ENCODE measurements around the gene TK1. TPM values are rescaled to one million over a fixed set of nuclear protein-coding genes. Genes with fewer than 3 reads are reported as not detected.

The TK1 gene
- total and polyA plus RNA-seq, 4 donors = 1.1 to 3.8 (median 2.5) TPM

DNA sequence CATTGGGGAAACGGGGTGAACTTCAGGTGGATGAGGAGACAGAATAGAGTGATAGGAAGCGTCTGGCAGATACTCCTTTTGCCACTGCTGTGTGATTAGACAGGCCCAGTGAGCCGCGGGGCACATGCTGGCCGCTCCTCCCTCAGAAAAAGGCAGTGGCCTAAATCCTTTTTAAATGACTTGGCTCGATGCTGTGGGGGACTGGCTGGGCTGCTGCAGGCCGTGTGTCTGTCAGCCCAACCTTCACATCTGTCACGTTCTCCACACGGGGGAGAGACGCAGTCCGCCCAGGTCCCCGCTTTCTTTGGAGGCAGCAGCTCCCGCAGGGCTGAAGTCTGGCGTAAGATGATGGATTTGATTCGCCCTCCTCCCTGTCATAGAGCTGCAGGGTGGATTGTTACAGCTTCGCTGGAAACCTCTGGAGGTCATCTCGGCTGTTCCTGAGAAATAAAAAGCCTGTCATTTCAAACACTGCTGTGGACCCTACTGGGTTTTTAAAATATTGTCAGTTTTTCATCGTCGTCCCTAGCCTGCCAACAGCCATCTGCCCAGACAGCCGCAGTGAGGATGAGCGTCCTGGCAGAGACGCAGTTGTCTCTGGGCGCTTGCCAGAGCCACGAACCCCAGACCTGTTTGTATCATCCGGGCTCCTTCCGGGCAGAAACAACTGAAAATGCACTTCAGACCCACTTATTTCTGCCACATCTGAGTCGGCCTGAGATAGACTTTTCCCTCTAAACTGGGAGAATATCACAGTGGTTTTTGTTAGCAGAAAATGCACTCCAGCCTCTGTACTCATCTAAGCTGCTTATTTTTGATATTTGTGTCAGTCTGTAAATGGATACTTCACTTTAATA lies 37.6 kb upstream of the TK1 start:
- WGBS, 2 donors = 87 to 88% methylated on average over 27 of the region's 27 CpGs
- ATAC-seq (ENCODE audit: low FRiP score) = no peak

DNA sequence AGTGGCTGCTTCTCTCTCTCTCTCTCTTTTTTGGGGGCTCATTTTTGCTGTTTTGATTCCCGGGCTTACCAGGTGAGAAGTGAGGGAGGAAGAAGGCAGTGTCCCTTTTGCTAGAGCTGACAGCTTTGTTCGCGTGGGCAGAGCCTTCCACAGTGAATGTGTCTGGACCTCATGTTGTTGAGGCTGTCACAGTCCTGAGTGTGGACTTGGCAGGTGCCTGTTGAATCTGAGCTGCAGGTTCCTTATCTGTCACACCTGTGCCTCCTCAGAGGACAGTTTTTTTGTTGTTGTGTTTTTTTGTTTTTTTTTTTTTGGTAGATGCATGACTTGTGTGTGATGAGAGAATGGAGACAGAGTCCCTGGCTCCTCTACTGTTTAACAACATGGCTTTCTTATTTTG lies 36.9 kb upstream of the TK1 start:
- H3K27me3 ChIP-seq (ENCODE audit: control insufficient read depth in 1 of 2, insufficient read depth in 2 of 2, low read length in 1 of 2) = no peaks in the 10 kb centered on the region
- no peaks in the 10 kb centered on the region for H3K9me3 ChIP-seq (ENCODE audit: control insufficient read depth, low read length)
- H3K4me3 ChIP-seq (ENCODE audit: low read length in 2 of 2) = no peak overlapping the region
- intact Hi-C loops (cut with DNase I) = no loop called here
- H3K4me1 ChIP-seq (ENCODE audit: control insufficient read depth in 1 of 2, insufficient read depth in 2 of 2, low read length in 2 of 2) = no peaks in the 10 kb centered on the region
- DNase-seq (no peak), ATAC-seq (ENCODE audit: low FRiP score) (no peak)
- 90 to 93% methylated on average over 3 of the region's 3 CpGs for WGBS, 2 donors
- H3K36me3 ChIP-seq (ENCODE audit: control insufficient read depth in 1 of 2, insufficient read depth in 2 of 2, low read length in 1 of 2) = no peaks in the 10 kb centered on the region
- no peak overlapping the region for H3K27ac ChIP-seq (ENCODE audit: low read depth in 1 of 2, low read length in 2 of 2)

More for the DNA sequence above, 37.6 kb upstream of the TK1 start:
- Histone ChIP-seq H3K27ac (ENCODE audit: low read depth in 1 of 2, low read length in 2 of 2) (no peak overlapping the region), H3K27me3 (ENCODE audit: control insufficient read depth in 1 of 2, insufficient read depth in 2 of 2, low read length in 1 of 2) (no peaks in the 10 kb centered on the region), H3K4me1 (ENCODE audit: control insufficient read depth in 1 of 2, insufficient read depth in 2 of 2, low read length in 2 of 2) (no peaks in the 10 kb centered on the region), H3K4me3 (ENCODE audit: low read length in 2 of 2) (no peak overlapping the region), H3K9me3 (ENCODE audit: control insufficient read depth, low read length) (no peaks in the 10 kb centered on the region), H3K36me3 (ENCODE audit: control insufficient read depth in 1 of 2, insufficient read depth in 2 of 2, low read length in 1 of 2) (no peaks in the 10 kb centered on the region)
- intact Hi-C loops (cut with DNase I) = no loop called here
- no peak for DNase-seq

DNA sequence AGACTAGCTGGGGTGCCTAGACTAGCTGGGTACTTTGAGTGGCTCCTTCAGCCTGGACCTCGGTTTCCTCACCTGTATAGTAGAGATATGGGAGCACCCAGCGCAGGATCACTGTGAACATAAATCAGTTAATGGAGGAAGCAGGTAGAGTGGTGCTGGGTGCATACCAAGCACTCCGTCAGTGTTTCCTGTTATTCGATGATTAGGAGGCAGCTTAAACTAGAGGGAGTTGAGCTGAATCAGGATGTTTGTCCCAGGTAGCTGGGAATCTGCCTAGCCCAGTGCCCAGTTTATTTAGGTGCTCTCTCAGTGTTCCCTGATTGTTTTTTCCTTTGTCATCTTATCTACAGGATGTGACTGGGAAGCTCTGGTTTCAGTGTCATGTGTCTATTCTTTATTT lies 36.2 kb upstream of the TK1 start:
- intact Hi-C loops (cut with DNase I) = no loop called here

DNA sequence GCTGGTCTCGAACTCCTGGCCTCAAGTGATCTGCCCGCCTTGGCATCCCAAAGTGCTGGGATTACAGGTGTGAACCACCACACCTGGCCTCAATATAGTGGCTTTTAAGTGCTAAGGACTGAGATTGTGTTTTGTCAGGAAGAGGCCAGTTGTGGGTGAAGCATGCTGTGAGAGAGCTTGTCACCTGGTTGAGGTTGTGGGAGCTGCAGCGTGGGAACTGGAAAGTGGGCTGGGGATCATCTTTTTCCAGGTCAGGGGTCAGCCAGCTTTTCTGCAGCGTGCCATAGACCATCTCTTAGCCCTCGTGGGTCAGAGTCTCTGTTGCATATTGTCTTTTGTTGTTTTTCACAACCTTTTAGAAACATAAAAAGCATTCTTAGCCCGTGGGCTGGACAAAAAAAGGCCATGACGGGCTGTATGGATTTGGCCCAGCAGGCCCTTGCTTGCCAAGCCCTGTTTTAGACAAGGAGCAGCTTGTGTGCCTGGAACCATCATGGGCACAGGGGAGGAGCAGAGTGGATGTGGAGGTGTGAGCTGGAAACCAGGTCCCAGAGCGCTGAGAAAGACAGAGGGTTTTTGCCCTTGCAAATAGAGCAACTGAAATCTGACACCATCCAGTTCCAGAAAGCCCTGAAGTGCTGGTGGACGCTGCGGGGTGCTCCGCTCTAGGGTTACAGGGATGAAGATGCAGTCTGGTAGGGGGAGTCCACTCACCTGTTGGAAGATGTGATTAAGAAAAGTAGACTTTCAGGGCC lies 32.7 kb upstream of the TK1 start:
- H3K4me1 ChIP-seq (ENCODE audit: control insufficient read depth in 1 of 2, insufficient read depth in 2 of 2, low read length in 2 of 2) = no peaks in the 10 kb centered on the region
- no peaks in the 10 kb centered on the region for H3K27me3 ChIP-seq (ENCODE audit: control insufficient read depth in 1 of 2, insufficient read depth in 2 of 2, low read length in 1 of 2)
- DNase-seq (no peak), ATAC-seq (ENCODE audit: low FRiP score) (no peak)
- no peak overlapping the region for H3K27ac ChIP-seq (ENCODE audit: low read depth in 1 of 2, low read length in 2 of 2)
- no peaks in the 10 kb centered on the region for H3K36me3 ChIP-seq (ENCODE audit: control insufficient read depth in 1 of 2, insufficient read depth in 2 of 2, low read length in 1 of 2)
- H3K9me3 ChIP-seq (ENCODE audit: control insufficient read depth, low read length) = no peaks in the 10 kb centered on the region
- no peak overlapping the region for H3K4me3 ChIP-seq (ENCODE audit: low read length in 2 of 2)
- WGBS, 2 donors = 82% methylated on average over 11 of the region's 11 CpGs
- intact Hi-C loops (cut with DNase I) = no loop called here

More for the DNA sequence above, 36.2 kb upstream of the TK1 start:
- no peak overlapping the region for H3K4me3 ChIP-seq (ENCODE audit: low read length in 2 of 2)
- H3K27ac ChIP-seq (ENCODE audit: low read depth in 1 of 2, low read length in 2 of 2) = no peak overlapping the region
- WGBS, 2 donors = 93% methylated on average over 4 of the region's 4 CpGs
- no peaks in the 10 kb centered on the region for H3K9me3 ChIP-seq (ENCODE audit: control insufficient read depth, low read length)
- no peaks in the 10 kb centered on the region for H3K4me1 ChIP-seq (ENCODE audit: control insufficient read depth in 1 of 2, insufficient read depth in 2 of 2, low read length in 2 of 2)
- DNase-seq = no peak
- ATAC-seq (ENCODE audit: low FRiP score) = no peak
- no peaks in the 10 kb centered on the region for H3K27me3 ChIP-seq (ENCODE audit: control insufficient read depth in 1 of 2, insufficient read depth in 2 of 2, low read length in 1 of 2)
- H3K36me3 ChIP-seq (ENCODE audit: control insufficient read depth in 1 of 2, insufficient read depth in 2 of 2, low read length in 1 of 2) = no peaks in the 10 kb centered on the region

DNA sequence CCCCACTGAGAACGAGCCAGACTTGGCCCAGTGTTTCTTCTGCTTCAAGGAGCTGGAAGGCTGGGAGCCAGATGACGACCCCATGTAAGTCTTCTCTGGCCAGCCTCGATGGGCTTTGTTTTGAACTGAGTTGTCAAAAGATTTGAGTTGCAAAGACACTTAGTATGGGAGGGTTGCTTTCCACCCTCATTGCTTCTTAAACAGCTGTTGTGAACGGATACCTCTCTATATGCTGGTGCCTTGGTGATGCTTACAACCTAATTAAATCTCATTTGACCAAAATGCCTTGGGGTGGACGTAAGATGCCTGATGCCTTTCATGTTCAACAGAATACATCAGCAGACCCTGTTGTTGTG lies 27.8 kb upstream of the TK1 start:
- no peak overlapping the region for H3K27ac ChIP-seq (ENCODE audit: low read depth in 1 of 2, low read length in 2 of 2)
- no peaks in the 10 kb centered on the region for H3K36me3 ChIP-seq (ENCODE audit: control insufficient read depth in 1 of 2, insufficient read depth in 2 of 2, low read length in 1 of 2)
- intact Hi-C loops (cut with DNase I) = no loop called here
- ATAC-seq (ENCODE audit: low FRiP score) (no peak), DNase-seq (no peak)
- no peaks in the 10 kb centered on the region for H3K4me1 ChIP-seq (ENCODE audit: control insufficient read depth in 1 of 2, insufficient read depth in 2 of 2, low read length in 2 of 2)
- no peak overlapping the region for H3K4me3 ChIP-seq (ENCODE audit: low read length in 2 of 2)
- WGBS, 2 donors = 9 to 13% methylated on average over 5 of the region's 5 CpGs
- H3K27me3 ChIP-seq (ENCODE audit: control insufficient read depth in 1 of 2, insufficient read depth in 2 of 2, low read length in 1 of 2) = no peaks in the 10 kb centered on the region
- H3K9me3 ChIP-seq (ENCODE audit: control insufficient read depth, low read length) = no peaks in the 10 kb centered on the region

DNA sequence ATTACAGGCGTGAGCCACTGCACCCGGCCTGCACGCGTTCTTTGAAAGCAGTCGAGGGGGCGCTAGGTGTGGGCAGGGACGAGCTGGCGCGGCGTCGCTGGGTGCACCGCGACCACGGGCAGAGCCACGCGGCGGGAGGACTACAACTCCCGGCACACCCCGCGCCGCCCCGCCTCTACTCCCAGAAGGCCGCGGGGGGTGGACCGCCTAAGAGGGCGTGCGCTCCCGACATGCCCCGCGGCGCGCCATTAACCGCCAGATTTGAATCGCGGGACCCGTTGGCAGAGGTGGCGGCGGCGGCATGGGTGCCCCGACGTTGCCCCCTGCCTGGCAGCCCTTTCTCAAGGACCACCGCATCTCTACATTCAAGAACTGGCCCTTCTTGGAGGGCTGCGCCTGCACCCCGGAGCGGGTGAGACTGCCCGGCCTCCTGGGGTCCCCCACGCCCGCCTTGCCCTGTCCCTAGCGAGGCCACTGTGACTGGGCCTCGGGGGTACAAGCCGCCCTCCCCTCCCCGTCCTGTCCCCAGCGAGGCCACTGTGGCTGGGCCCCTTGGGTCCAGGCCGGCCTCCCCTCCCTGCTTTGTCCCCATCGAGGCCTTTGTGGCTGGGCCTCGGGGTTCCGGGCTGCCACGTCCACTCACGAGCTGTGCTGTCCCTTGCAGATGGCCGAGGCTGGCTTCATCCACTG lies 27.3 kb upstream of the TK1 start, which contains the start of gene BIRC5:
Gene BIRC5 (plus strand): TSS at position 238 of the 690 bp plus-strand sequence. CDS start 64 bp downstream, at position 302.
- Histone ChIP-seq H3K4me3 (ENCODE audit: low read length in 2 of 2) (no peak within 1 kb of the TSS), H3K9me3 (ENCODE audit: control insufficient read depth, low read length) (no peaks in the 10 kb centered on the region), H3K27ac (ENCODE audit: low read depth in 1 of 2, low read length in 2 of 2) (no peak within 1 kb of the TSS), H3K27me3 (ENCODE audit: control insufficient read depth in 1 of 2, insufficient read depth in 2 of 2, low read length in 1 of 2) (no peaks in the 10 kb centered on the region), H3K36me3 (ENCODE audit: control insufficient read depth in 1 of 2, insufficient read depth in 2 of 2, low read length in 1 of 2) (no peaks in the 10 kb centered on the region), H3K4me1 (ENCODE audit: control insufficient read depth in 1 of 2, insufficient read depth in 2 of 2, low read length in 2 of 2) (no peaks in the 10 kb centered on the region)
- intact Hi-C loops (cut with DNase I) = no loop called here
- ATAC-seq (ENCODE audit: low FRiP score) (peak; percentile 98), DNase-seq (peak; percentile 92 to 96)
- 0 to 1% methylated on average over 49 to 60 of the region's 60 CpGs for WGBS, 2 donors

DNA sequence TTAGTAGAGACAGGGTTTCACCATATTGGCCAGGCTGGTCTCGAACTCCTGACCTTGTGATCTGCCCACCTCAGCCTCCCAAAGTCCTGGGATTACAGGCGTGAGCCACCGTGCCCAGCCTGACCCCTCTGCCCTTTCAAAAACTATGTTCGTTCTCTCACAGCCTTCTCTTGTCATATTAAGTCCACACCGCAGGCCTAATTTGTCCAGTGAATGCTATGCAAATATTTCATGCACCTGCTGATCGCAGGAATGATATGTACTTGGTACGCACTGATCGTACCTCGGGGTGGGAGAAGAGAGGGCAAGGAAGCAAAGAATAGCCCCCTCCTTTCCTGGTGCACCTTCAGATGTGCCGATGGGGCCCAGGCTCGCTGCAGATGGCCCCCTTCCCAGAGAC lies 24.2 kb upstream of the TK1 start:
- Histone ChIP-seq H3K4me1 (ENCODE audit: control insufficient read depth in 1 of 2, insufficient read depth in 2 of 2, low read length in 2 of 2) (no peaks in the 10 kb centered on the region), H3K36me3 (ENCODE audit: control insufficient read depth in 1 of 2, insufficient read depth in 2 of 2, low read length in 1 of 2) (no peaks in the 10 kb centered on the region), H3K27me3 (ENCODE audit: control insufficient read depth in 1 of 2, insufficient read depth in 2 of 2, low read length in 1 of 2) (no peaks in the 10 kb centered on the region), H3K4me3 (ENCODE audit: low read length in 2 of 2) (no peak overlapping the region), H3K27ac (ENCODE audit: low read depth in 1 of 2, low read length in 2 of 2) (no peak overlapping the region), H3K9me3 (ENCODE audit: control insufficient read depth, low read length) (no peaks in the 10 kb centered on the region)
- intact Hi-C loops (cut with DNase I) = no loop called here
- WGBS, 2 donors = 86 to 91% methylated on average over 11 of the region's 11 CpGs
- DNase-seq = no peak
- ATAC-seq (ENCODE audit: low FRiP score) = no peak

DNA sequence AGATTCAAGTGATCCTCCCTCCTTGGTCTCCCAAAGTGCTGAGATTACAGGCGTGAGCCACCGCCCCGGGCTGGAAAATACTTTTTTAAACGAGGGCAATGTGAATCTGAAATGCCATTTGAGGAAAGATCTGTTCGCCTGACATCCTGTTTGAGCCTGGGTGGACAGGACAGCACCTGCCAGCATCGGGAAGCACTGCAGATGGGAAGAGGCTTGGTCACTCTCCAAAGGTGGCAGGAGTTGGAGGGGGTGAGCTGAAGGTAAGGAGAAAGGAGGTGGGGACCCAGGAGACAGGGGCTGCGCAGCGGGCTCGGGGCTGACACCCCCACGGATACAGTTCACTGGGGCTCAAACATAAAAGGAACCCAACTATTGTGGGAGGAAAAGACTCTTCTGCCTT lies 23.3 kb upstream of the TK1 start:
- H3K4me1 ChIP-seq (ENCODE audit: control insufficient read depth in 1 of 2, insufficient read depth in 2 of 2, low read length in 2 of 2) = no peaks in the 10 kb centered on the region
- no peaks in the 10 kb centered on the region for H3K27me3 ChIP-seq (ENCODE audit: control insufficient read depth in 1 of 2, insufficient read depth in 2 of 2, low read length in 1 of 2)
- H3K4me3 ChIP-seq (ENCODE audit: low read length in 2 of 2) = no peak overlapping the region
- DNase-seq = no peak
- H3K27ac ChIP-seq (ENCODE audit: low read depth in 1 of 2, low read length in 2 of 2) = no peak overlapping the region
- WGBS, 2 donors = 85 to 88% methylated on average over 10 of the region's 10 CpGs
- intact Hi-C loops (cut with DNase I) = no loop called here
- H3K36me3 ChIP-seq (ENCODE audit: control insufficient read depth in 1 of 2, insufficient read depth in 2 of 2, low read length in 1 of 2) = no peaks in the 10 kb centered on the region
- H3K9me3 ChIP-seq (ENCODE audit: control insufficient read depth, low read length) = no peaks in the 10 kb centered on the region
- no peak for ATAC-seq (ENCODE audit: low FRiP score)

All from aorta (tissue), 5 donors.